Transverse colon (tissue), 4 donors: ENCODE data around the gene LEO1. TPM values are rescaled to one million over a fixed set of nuclear protein-coding genes. Genes with fewer than 3 reads are reported as not detected.
"Not testable (repeated sequence)": the region's sequence is repeated elsewhere in the genome, so short reads cannot be mapped to it uniquely, and the experiment has no call there.

Experiments
- DNase-seq: peaks from one replicate; pipeline ENCODE4 v3.0.0-alpha.2; 2019
- H3K27ac ChIP-seq, 4 donors: fragments of 200-600 bp; sonication (generic); 2 replicates each; pipeline ENCODE4 v1.5.1; 2016 to 2018; ENCODE audit warnings: inconsistent platforms in 4 of 4
- H3K27me3 ChIP-seq: fragments of 200-600 bp; sonication (generic); 2 replicates; pipeline ENCODE4 v1.5.1; 2017; ENCODE audit warnings: inconsistent platforms
- H3K36me3 ChIP-seq, 4 donors: fragments of 200-600 bp; sonication (generic); 2 replicates each; pipeline ENCODE4 v1.5.1; 2017 to 2019; ENCODE audit warnings: inconsistent platforms in 4 of 4
- H3K4me1 ChIP-seq, 4 donors: fragments of 200-600 bp; sonication (generic); 2 replicates each; pipeline ENCODE4 v1.5.1; 2017 to 2020; ENCODE audit warnings: inconsistent platforms in 4 of 4
- H3K4me3 ChIP-seq, 4 donors: fragments of 200-600 bp; sonication (generic); 1 replicate in 1 of 4; 2 replicates in 3 of 4; pipeline versions ENCODE4 v1.5.1 to v1.6.1; 2017 to 2019; ENCODE audit warnings: inconsistent platforms in 4 of 4
- H3K9me3 ChIP-seq, 2 donors: fragments of 200-600 bp; sonication (generic); 2 replicates each; pipeline ENCODE4 v1.5.1; 2017 to 2019; ENCODE audit warnings: inconsistent platforms in 2 of 2
- EP300 ChIP-seq: sonication (generic); formaldehyde crosslinking; IDR thresholded peaks from one replicate; pipeline ENCODE4 v1.6.1; 2017; ENCODE audit warnings: antibody characterized with exemption, low read depth
- POLR2A ChIP-seq: fragments of 450-650 bp; IDR thresholded peaks from one replicate; pipeline ENCODE4 v1.6.1; 2016; ENCODE audit warnings: antibody characterized with exemption, mild to moderate bottlenecking, moderate library complexity
- POLR2AphosphoS5 ChIP-seq, 3 donors: sonication (generic); formaldehyde crosslinking; IDR thresholded peaks; one replicate each; pipeline ENCODE4 v1.6.1; 2016; ENCODE audit warnings: antibody characterized with exemption in 3 of 3
- WGBS, 2 donors: methylation state at CpG; one replicate each; pipeline ENCODE4 v1.1.5; 2018; ENCODE audit warnings: low coverage in 1 of 2; 5-methylcytosine and 5-hydroxymethylcytosine counted together
- in situ Hi-C, 4 donors: fragments of 200-750 bp; cut with MboI; loops; one replicate each; pipeline versions ENCODE4 v1.15.0 to v1.15.1; 2017; ENCODE audit warnings: low sequenced_read_pairs in 3 of 4, low pct_ligation_motif_present in 1 of 4, low pct_unique_long_range_greater_than_20kb in 1 of 4
- intact Hi-C: fragments of 100-400 bp; cut with DNase I; formaldehyde crosslinking; loops from one replicate; pipeline ENCODE4 v1.15.1; 2023; ENCODE audit warnings: low total_unique reads
- total RNA-seq, 4 donors: library from RNA; depleted of rRNA; stranded (reverse); fragments of >200 nt; gene quantifications; one replicate each; pipeline ENCODE4 v1.1.0, GENCODE V29; 2016
- TF ChIP-seq, protein P1 (sequence below), 5 experiments: fragments of 200-600 bp in 3 of 5; fragments of 450-650 bp in 2 of 5; sonication (generic) in 3 of 5; IDR thresholded peaks; 1 replicate in 2 of 5; 2 replicates in 3 of 5; pipeline ENCODE4 v1.5.1; 2016 to 2017; ENCODE audit warnings: antibody characterized with exemption in 5 of 5, inconsistent platforms in 3 of 5, mild to moderate bottlenecking in 2 of 5, moderate library complexity in 1 of 5

The LEO1 gene
- total RNA-seq, 4 donors from 2014 or later: 27.2 to 38.2 (median 30.9) TPM

DNA sequence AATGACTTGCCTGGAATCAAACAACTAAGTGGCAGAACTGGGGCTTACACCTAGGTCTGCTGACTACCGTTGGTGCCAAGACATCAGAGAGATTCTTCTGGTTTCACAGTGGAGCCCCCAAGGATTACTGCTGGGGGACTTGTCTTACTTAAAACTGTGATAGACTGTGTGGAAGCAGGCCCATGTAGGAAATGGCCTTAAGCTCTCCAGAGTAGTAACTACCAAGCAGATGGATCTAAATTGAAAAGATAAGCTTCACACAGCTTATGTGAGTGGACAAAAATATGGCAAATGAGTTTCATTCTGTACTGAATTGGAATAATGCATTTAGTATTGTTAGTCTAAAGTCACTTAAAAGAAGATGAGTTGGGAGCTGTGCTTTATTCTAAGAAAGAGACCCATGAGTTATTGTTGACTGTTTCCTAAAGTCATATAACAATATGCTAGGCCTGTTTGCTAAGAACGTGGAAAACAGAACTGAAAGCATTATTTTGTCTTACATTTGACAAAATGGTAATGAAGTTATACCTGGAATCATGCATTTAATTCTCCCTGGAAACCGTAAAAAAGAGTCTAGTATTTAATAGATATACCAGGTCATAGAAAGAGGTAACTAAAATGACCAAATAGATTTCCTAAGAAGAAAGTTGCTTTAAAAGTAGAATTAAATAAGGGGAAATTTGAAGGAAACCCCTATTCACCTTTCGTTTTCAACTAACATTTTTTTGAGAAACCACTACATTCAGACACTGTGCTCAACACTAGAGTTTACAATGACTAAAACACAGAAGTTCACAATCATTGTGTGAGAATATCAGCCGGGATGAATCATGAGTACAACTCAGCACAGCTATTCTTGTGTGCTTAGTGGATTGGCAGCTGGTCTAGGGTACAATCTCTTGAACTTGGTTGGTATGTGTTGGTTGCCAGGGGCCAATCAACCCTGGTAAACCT, 34.4 kb upstream of the LEO1 start:
- in situ Hi-C loops: no loop called here
- Histone ChIP-seq H3K4me3 (no peak overlapping the region), H3K27me3 (no peaks in the 10 kb centered on the region), H3K9me3 (no peaks in the 10 kb centered on the region), H3K27ac (no peak overlapping the region), H3K36me3 (no peaks in the 10 kb centered on the region), H3K4me1 (peaks cover 0 to 24% (median 4%) of the 10 kb centered on the region in 4 donors)
- 60 to 66% methylated on average over 5 of the region's 5 CpGs for WGBS, 2 donors
- intact Hi-C loops: no loop called here
- no peak for TF ChIP-seq EP300
- no peak for TF ChIP-seq POLR2A
- TF ChIP-seq, protein P1, sequence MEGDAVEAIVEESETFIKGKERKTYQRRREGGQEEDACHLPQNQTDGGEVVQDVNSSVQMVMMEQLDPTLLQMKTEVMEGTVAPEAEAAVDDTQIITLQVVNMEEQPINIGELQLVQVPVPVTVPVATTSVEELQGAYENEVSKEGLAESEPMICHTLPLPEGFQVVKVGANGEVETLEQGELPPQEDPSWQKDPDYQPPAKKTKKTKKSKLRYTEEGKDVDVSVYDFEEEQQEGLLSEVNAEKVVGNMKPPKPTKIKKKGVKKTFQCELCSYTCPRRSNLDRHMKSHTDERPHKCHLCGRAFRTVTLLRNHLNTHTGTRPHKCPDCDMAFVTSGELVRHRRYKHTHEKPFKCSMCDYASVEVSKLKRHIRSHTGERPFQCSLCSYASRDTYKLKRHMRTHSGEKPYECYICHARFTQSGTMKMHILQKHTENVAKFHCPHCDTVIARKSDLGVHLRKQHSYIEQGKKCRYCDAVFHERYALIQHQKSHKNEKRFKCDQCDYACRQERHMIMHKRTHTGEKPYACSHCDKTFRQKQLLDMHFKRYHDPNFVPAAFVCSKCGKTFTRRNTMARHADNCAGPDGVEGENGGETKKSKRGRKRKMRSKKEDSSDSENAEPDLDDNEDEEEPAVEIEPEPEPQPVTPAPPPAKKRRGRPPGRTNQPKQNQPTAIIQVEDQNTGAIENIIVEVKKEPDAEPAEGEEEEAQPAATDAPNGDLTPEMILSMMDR (IDR thresholded peaks at IDR 0.05): no peak
- no peak for TF ChIP-seq POLR2AphosphoS5 (IDR thresholded peaks at IDR 0.05)
- DNase-seq: no peak

DNA sequence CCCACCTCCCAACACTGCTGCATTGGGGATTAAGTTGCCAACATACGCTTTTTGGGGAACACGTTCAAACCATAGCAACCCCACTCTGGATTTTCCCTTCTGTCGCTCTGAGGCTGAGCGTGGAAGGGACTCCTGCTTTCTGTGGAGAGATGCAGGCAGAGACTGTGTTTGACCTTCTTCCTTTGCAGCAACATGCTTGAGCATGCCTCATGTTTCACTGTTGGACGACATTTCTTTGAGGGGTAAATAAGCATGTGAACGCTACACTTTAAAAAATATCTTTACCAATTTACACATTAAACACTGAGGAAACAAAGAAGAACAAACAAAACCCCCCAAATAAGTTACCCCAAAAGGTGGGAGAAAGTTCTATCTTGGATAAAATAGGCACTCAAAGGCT, 33.2 kb upstream of the LEO1 start:
- WGBS, 2 donors: 93 to 94% methylated on average over 2 to 6 of the region's 6 CpGs

DNA sequence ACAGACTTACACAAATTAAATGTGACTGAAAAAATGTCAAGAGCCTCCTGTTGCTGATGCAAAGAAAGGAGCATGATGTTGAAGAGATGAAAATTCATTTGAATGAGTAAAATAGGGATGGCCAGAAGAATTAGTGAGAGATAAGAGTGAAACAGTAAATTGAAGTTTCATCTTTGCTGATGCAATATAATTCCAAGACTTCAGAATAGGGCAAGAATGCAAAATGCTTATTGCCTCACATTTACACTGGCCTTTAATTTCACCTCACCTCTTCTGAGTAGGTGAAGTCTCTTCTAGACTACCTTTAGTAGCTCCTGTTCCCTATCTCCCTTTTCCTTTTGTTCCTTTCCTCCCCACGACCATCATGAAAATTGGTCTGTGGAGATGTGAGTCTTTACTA, 32.1 kb upstream of the LEO1 start:
- H3K4me1 ChIP-seq: peaks cover 0 to 16% (median 2%) of the 10 kb centered on the region in 4 donors
- no peaks in the 10 kb centered on the region for H3K9me3 ChIP-seq
- 95% methylated on average over 1 of the region's 1 CpG; no CpG with 5 or more reads in 1 of the 2 donors for WGBS, 2 donors
- H3K4me3 ChIP-seq: no peak overlapping the region
- in situ Hi-C loops (no loop called here), intact Hi-C loops (no loop called here)
- H3K36me3 ChIP-seq: no peaks in the 10 kb centered on the region
- DNase-seq: no peak
- TF ChIP-seq EP300: no peak
- H3K27me3 ChIP-seq: no peaks in the 10 kb centered on the region
- no peak overlapping the region for H3K27ac ChIP-seq

More for the DNA sequence above, 33.2 kb upstream of the LEO1 start:
- Histone ChIP-seq H3K9me3 (no peaks in the 10 kb centered on the region), H3K27ac (no peak overlapping the region), H3K4me1 (peaks cover 0 to 24% (median 4%) of the 10 kb centered on the region in 4 donors), H3K27me3 (no peaks in the 10 kb centered on the region), H3K36me3 (no peaks in the 10 kb centered on the region), H3K4me3 (no peak overlapping the region)
- DNase-seq: no peak
- intact Hi-C loops (no loop called here), in situ Hi-C loops (no loop called here)
- TF ChIP-seq POLR2A: no peak
- TF ChIP-seq, protein P1 (IDR thresholded peaks at IDR 0.05): no peak
- no peak for TF ChIP-seq EP300
- no peak for TF ChIP-seq POLR2AphosphoS5 (IDR thresholded peaks at IDR 0.05)

DNA sequence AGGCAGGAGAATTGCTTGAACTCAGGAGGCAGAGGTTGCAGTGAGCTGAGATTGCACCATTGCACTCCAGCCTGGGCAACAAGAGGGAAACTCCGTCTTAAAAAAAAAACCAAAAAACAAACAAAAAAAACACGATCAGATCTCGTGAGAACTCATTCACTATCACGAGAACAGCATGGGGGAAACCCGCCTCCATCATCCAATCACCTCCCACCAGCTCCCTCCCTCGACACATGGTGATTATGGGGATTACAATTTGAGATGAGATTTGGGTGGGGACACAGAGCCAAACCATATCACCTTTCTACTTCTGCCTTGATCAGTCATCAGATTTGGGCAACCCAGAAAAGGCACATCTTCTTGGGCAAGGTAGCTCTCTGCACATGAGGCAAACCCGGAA, 31.5 kb upstream of the LEO1 start:
- H3K9me3 ChIP-seq, H3K4me3 ChIP-seq, in situ Hi-C loops, intact Hi-C loops, DNase-seq, H3K36me3 ChIP-seq, H3K27me3 ChIP-seq, H3K27ac ChIP-seq: not testable (repeated sequence)
- H3K4me1 ChIP-seq: peaks cover 0 to 12% (median under 1%) of the 10 kb centered on the region in 4 donors
- 73 to 89% methylated on average over 7 of the region's 7 CpGs for WGBS, 2 donors

DNA sequence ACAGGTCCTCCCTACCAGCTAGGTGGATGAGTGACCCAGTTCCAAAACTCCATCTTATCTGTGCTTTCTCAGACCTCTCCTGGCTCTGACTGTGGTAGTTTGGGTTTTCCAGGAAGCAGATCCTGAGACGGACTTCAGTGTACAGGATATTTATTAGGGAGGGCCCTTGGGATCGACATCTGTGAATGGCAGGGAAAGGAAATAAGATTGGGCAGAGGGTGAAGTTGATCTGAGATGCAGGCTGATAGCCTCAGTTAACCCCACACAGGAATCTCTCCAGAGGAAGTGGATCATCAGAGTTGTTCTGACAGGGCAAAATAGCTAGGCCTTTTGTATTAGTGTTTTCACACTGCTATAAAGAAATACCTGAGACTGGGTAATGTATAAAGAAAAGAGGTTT, 30.8 kb upstream of the LEO1 start:
- Histone ChIP-seq H3K9me3 (no peaks in the 10 kb centered on the region), H3K4me1 (peaks cover 0 to 7% (median 0%) of the 10 kb centered on the region in 4 donors), H3K27ac (no peak overlapping the region), H3K36me3 (no peaks in the 10 kb centered on the region), H3K4me3 (no peak overlapping the region), H3K27me3 (no peaks in the 10 kb centered on the region)
- WGBS, 2 donors: 89% methylated on average over 2 of the region's 2 CpGs; no CpG with 5 or more reads in 1 of the 2 donors
- DNase-seq: no peak
- in situ Hi-C loops (no loop called here), intact Hi-C loops (no loop called here)
- TF ChIP-seq EP300 (no peak), POLR2A (no peak), POLR2AphosphoS5 (IDR thresholded peaks at IDR 0.05) (no peak)
- TF ChIP-seq, protein P1 (IDR thresholded peaks at IDR 0.05): no peak
